Measurements from ENCODE around the gene CLIC6. TPM values are rescaled to one million over a fixed set of nuclear protein-coding genes. Genes with fewer than 3 reads are reported as not detected.

Gene CLIC6
- total and polyA plus RNA-seq, 2 of the 4 experiments (the other 2 are of a cell fraction) = not detected

DNA sequence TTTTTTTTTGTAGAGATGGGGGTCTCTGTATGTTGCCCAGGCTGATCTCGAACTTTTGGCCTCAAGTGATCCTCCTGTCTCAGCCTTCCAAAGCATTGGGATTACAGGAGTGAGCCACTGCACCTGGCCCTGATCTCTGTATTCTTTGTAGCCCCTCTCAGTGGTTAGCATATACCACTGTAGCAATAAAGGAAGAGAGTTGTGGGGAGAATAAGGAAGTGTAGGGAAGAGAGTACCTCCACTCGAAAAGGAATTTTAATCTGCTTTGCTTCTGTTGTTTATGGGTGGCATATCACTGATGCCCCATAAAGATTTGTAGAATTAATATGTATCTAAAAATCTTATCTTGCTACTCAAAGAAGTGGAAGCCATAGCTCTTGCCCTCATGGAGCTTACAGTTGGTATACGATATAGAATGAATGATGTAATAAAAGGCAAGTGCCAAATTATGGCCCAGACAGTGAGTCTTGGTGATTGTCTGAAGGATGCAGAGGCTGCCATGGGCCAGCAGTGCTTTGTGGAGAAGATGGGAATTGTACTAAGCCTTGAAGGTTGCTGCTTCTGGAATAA, 96.0 kb downstream of the CLIC6 start:
- Histone ChIP-seq H2AK5ac (ENCODE audit: low read depth, low read length) (no peak overlapping the region), H3K4me1 (ENCODE audit: control insufficient read depth, insufficient read depth, low read length) (no peaks in the 10 kb centered on the region), H3K36me3 (ENCODE audit: control insufficient read depth, insufficient read depth, low read length) (no peaks in the 10 kb centered on the region), H3K9ac (ENCODE audit: low read depth, low read length) (no peak overlapping the region), H3K27ac (ENCODE audit: insufficient read depth, low read length) (no peak overlapping the region), H4K5ac (ENCODE audit: low read depth, low read length) (no peak overlapping the region), H3K4ac (ENCODE audit: low read depth, low read length) (no peak overlapping the region), H2AK9ac (replicated peaks; ENCODE audit: low read depth, low read length, poor library complexity) (no peak overlapping the region), H3K4me2 (ENCODE audit: low read depth, low read length) (no peak overlapping the region), H3K9me1 (ENCODE audit: insufficient read depth, low read length) (no peaks in the 10 kb centered on the region), H4K8ac (ENCODE audit: low read depth in 2 of 2, low read length in 2 of 2) (no peak overlapping the region), H4K91ac (ENCODE audit: insufficient read depth, low read depth, low read length) (no peak overlapping the region), H3K56ac (ENCODE audit: extremely low read depth, insufficient read depth, low read length) (no peak overlapping the region), H2BK15ac (ENCODE audit: low read depth, low read length) (no peak overlapping the region), H2AFZ (replicated peaks; ENCODE audit: low read length, poor library complexity) (no peak overlapping the region), H3K14ac (replicated peaks; ENCODE audit: low read depth, low read length) (no peak overlapping the region), H3K23ac (ENCODE audit: low read depth, low read length) (no peak overlapping the region), H2BK5ac (ENCODE audit: low read depth, low read length, poor library complexity, severe bottlenecking) (no peak overlapping the region), H4K20me1 (ENCODE audit: insufficient read depth, low read length) (no peaks in the 10 kb centered on the region), H3K9me3 (ENCODE audit: control insufficient read depth, insufficient read depth, low read length) (peaks cover 2% of the 10 kb centered on the region; the same call in 1 of the 2 replicates), H2BK120ac (ENCODE audit: low read depth, low read length) (no peak overlapping the region), H3K79me1 (ENCODE audit: low read depth in 1 of 2, low read length in 2 of 2) (no peaks in the 10 kb centered on the region), H2BK20ac (ENCODE audit: low read depth, low read length) (no peak overlapping the region), H3K27me3 (ENCODE audit: control insufficient read depth, insufficient read depth, low read length) (no peaks in the 10 kb centered on the region), H3K18ac (ENCODE audit: low read depth, low read length) (no peak overlapping the region), H3K4me3 (ENCODE audit: insufficient read depth, low read depth, low read length) (no peak overlapping the region)
- in situ Hi-C loops (cut with MboI; ENCODE audit: low sequenced_read_pairs) = no loop called here
- POLR2A ChIA-PET (ENCODE audit: unreplicated experiment) = interaction anchor here (0.7 kb wide), 1 partner anchor 1363 kb away, joined by 7 read pairs; no protein-coding TSS in a partner anchor
- DNase-seq (no peak), ATAC-seq (ENCODE audit: low read depth) (no peak)
- no TSS peak for BruUV-seq (replicated peaks)
- intact Hi-C loops (cut with micrococcal nuclease) = no loop called here
- CTCF ChIA-PET = no interaction called here
- WGBS, 2 experiments (ENCODE audit: extremely low coverage in 2 of 2, insufficient read length in 1 of 2) = no CpG with 5 or more reads among the region's 3 CpGs
- dilution Hi-C loops (cut with HindIII; ENCODE audit: low sequenced_read_pairs, unreplicated experiment) = no loop called here
- TF ChIP-seq MAZ (IDR thresholded peaks at IDR 0.05; ENCODE audit: borderline replicate concordance, low read depth, low read length) = no peak
- no peak for TF ChIP-seq NFE2L2 (IDR thresholded peaks at IDR 0.05; ENCODE audit: low read depth, low read length)
- no peak for TF ChIP-seq BHLHE40 (IDR thresholded peaks at IDR 0.05; ENCODE audit: low read depth, low read length)
- no peak for TF ChIP-seq CHD1 (IDR thresholded peaks at IDR 0.05; ENCODE audit: low read depth, low read length)
- TF ChIP-seq RCOR1 (IDR thresholded peaks at IDR 0.05; ENCODE audit: insufficient replicate concordance, low read length) = no peak
- no peak for TF ChIP-seq RFX5 (IDR thresholded peaks at IDR 0.05; ENCODE audit: low read depth, low read length)
- TF ChIP-seq RAD21 (IDR thresholded peaks at IDR 0.05; ENCODE audit: low read length) = no peak
- TF ChIP-seq, protein P1, sequence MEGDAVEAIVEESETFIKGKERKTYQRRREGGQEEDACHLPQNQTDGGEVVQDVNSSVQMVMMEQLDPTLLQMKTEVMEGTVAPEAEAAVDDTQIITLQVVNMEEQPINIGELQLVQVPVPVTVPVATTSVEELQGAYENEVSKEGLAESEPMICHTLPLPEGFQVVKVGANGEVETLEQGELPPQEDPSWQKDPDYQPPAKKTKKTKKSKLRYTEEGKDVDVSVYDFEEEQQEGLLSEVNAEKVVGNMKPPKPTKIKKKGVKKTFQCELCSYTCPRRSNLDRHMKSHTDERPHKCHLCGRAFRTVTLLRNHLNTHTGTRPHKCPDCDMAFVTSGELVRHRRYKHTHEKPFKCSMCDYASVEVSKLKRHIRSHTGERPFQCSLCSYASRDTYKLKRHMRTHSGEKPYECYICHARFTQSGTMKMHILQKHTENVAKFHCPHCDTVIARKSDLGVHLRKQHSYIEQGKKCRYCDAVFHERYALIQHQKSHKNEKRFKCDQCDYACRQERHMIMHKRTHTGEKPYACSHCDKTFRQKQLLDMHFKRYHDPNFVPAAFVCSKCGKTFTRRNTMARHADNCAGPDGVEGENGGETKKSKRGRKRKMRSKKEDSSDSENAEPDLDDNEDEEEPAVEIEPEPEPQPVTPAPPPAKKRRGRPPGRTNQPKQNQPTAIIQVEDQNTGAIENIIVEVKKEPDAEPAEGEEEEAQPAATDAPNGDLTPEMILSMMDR (conservative IDR thresholded peaks at IDR 0.05; ENCODE audit: low read depth, low read length) = no peak
- TF ChIP-seq CEBPB (IDR thresholded peaks at IDR 0.05; ENCODE audit: low read depth, low read length) = no peak
- TF ChIP-seq SMC3 (IDR thresholded peaks at IDR 0.05; ENCODE audit: low read depth, low read length) = no peak

Data from IMR-90 (cell line).